Fibroblast of lung (primary cell): ENCODE measurements around the gene OXT.

Source experiments
- EZH2 ChIP-seq: IDR thresholded peaks from 2 replicates; pipeline ENCODE4 v1.5.1; 2012; ENCODE audit warnings: low read length, control low read depth, mild to moderate bottlenecking; ENCODE audit errors: missing control alignments
- TF ChIP-seq, protein P1 (sequence below), 2 donors: IDR thresholded peaks in 1 of 2; conservative IDR thresholded peaks in 1 of 2; 1 replicate in 1 of 2; 2 replicates in 1 of 2; pipeline ENCODE4 v1.5.1; 2011 to 2012; ENCODE audit warnings: low read length in 2 of 2, control low read depth in 1 of 2, inconsistent platforms in 1 of 2, low read depth in 1 of 2, mild to moderate bottlenecking in 1 of 2

DNA sequence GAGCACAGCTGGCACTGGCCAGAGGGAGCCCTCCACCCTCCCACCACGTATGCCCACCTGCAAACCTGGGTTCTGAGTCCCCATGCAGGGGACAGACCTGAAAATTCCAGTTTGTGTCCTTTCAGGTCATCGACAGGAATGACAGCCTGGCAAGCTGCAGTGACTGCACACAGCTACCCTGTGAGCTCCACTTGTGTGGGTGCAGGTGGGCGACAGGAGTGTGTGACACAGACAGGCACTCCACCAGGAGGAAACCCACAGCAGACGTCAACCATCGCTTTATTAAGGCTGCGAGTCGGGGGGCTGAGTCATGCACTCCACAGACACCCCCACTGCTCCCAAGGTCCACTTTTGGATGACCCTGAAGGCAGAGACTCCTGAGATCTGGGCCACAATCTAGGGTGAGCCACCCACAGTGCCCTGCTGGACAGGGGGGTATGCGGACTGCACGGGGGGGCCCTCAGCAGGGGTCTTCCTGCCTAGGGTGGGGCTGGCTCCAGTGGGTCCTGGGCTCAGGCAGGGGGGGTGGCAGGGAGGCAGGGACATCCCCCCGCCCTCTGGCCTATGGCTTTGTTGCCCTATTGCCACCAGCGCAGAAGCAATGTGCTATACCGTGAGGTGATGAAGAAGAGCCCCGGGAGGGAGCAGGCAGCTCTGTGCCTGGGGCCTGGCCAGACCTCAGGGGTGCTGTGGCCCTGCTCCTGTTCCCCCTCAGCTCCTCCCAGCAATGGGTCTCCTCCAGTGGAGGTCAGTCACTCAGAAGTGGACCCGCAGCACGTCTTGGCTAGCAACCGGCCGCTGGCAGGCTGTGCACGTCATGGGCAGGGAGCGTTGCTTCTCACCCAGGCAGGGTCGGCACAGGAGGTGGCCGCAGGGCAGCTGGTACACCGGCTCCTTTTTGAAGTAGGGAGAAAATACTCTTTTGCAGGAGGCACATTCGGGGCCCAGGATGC, 38.2 kb downstream of the OXT start:
- TF ChIP-seq, protein P1, sequence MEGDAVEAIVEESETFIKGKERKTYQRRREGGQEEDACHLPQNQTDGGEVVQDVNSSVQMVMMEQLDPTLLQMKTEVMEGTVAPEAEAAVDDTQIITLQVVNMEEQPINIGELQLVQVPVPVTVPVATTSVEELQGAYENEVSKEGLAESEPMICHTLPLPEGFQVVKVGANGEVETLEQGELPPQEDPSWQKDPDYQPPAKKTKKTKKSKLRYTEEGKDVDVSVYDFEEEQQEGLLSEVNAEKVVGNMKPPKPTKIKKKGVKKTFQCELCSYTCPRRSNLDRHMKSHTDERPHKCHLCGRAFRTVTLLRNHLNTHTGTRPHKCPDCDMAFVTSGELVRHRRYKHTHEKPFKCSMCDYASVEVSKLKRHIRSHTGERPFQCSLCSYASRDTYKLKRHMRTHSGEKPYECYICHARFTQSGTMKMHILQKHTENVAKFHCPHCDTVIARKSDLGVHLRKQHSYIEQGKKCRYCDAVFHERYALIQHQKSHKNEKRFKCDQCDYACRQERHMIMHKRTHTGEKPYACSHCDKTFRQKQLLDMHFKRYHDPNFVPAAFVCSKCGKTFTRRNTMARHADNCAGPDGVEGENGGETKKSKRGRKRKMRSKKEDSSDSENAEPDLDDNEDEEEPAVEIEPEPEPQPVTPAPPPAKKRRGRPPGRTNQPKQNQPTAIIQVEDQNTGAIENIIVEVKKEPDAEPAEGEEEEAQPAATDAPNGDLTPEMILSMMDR (conservative IDR thresholded peaks at IDR 0.05 in 1 of 2, IDR thresholded peaks at IDR 0.05 in 1 of 2; ENCODE audit: low read depth in 1 of 2, low read length in 2 of 2): no peak
- TF ChIP-seq EZH2: no peak
